COLO668 (cell line): Measurements from ENCODE around the gene MTG2.
A peak's percentile ranks its signal among the peaks of the same experiment; 100 is the strongest.
"Not testable (repeated sequence)": the region's sequence is repeated elsewhere in the genome, so short reads cannot be mapped to it uniquely, and the experiment has no call there.

ENCODE experiments used
- DNase-seq: peaks from one replicate; lab custom pipeline; 2025; ENCODE audit not compliant: unreplicated experiment; lab: John Stamatoyannopoulos, UW

The MTG2 gene

GRCh38 chr20:62143957-62144825 lies 38.6 kb upstream of the MTG2 start:
- peak; percentile 77 for DNase-seq

DNA sequence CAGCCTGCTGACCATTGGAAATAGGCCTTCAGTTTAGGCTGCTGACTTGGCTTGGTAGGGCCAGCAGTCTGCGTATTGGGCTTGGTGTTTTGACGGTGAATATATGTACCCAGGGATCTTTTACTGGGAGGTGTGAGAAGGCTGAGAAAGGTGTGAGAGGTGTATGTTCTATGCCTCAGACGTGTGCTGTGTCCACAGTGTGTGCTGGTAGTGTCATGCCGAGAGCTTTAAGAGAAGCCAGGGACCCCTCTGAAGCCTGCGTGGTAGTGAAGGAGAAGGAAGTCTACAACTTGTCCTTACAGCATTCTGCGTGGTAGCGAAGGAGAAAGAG lies 37.2 kb upstream of the MTG2 start:
- DNase-seq = no peak

- no peak for DNase-seq
These were observed 36.6 kb upstream of the MTG2 start for GRCh38 chr20:62146019-62146755.

GRCh38 chr20:62147125-62147524 lies 35.7 kb upstream of the MTG2 start:
- DNase-seq = no peak

- no peak for DNase-seq
These were observed 35.3 kb upstream of the MTG2 start for GRCh38 chr20:62147528-62147927.

DNA sequence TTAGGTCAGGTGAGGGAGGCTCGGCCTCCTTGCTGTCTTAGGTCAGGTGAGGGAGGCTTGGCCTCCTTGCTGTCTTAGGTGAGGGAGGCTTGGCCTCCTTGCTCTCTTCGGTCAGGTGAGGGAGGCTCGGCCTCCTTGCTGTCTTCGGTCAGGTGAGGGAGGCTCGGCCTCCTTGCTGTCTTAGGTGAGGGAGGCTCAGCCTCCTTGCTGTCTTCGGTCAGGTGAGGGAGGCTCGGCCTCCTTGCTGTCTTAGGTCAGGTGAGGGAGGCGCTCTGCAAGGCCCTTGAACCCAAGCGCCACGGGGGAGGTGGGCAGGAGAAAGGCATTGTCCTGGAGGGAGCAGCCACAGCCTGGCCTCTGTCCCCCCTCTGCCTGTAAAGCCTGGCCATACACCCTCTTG lies 34.4 kb upstream of the MTG2 start:
- DNase-seq = not testable (repeated sequence)

DNA sequence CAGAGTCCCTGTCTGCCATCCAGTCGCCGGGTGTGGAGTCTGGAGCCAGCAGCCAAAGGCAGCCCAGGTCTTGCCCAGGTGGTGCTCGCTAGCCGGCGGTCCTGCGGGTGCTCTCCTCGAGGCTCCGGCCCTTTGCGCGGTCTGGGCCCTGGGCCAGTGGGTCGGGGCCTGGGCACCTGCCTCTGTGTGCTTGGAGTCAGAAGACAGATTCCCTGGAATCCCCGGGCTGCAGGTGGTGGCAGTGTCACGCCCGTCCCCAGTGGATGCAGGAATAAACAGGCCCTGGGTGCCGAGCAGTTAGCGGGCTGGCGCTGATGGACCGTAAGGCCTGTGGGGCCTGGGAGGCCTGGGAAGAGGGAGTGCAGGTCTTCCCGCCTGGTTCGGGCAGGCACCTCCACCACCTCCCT lies 33.9 kb upstream of the MTG2 start:
- peak; percentile 62 for DNase-seq

DNA sequence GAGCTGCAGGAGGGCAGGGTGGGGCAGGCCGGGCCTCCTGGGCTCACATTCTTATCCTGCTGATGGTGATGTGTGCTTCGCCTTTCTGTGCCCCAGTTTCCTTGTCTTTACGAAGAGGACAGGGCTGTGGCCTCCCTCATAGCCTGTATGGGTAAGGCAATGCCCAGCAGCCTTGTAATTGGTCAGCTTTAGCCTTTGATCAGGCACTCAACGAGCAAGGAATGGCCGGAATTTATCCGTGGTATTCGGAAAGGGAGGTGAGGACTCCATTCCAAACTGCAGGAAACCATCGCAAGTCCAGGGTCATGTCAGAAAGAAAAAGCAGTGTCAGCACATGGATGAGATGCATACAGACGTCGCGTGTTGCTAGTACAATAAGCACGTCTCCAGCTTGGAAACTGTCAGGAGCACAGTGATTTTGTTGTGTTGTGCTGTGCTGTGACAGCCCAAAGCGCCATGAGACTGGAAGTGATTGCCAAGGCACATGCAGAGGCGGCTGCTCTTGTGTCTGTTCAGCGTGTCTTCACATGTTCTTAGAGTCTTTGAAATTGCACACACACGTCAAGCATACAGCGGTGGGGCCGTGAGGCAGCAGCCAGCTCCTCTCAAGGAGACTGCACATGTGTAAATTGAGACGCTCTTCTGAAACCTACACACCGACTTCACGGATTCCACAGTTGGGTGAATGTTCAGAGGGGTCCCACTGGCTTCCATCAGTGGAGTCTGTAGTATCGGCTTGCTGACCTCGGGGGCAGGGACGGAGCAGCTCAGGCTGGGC lies 33.1 kb upstream of the MTG2 start:
- no peak for DNase-seq

- DNase-seq = no peak
These were observed 32.6 kb upstream of the MTG2 start for GRCh38 chr20:62150310-62150575.

- no peak for DNase-seq
These were observed 31.6 kb upstream of the MTG2 start for GRCh38 chr20:62151225-62151624.

GRCh38 chr20:62151835-62152364 lies 30.9 kb upstream of the MTG2 start:
- DNase-seq = no peak

GRCh38 chr20:62155428-62156253 lies 27.2 kb upstream of the MTG2 start:
- no peak for DNase-seq

- no peak for DNase-seq
These were observed 26.6 kb upstream of the MTG2 start for GRCh38 chr20:62156254-62156556.

- DNase-seq = peak; percentile 54
These were observed 26.0 kb upstream of the MTG2 start for GRCh38 chr20:62156592-62157386.

DNA sequence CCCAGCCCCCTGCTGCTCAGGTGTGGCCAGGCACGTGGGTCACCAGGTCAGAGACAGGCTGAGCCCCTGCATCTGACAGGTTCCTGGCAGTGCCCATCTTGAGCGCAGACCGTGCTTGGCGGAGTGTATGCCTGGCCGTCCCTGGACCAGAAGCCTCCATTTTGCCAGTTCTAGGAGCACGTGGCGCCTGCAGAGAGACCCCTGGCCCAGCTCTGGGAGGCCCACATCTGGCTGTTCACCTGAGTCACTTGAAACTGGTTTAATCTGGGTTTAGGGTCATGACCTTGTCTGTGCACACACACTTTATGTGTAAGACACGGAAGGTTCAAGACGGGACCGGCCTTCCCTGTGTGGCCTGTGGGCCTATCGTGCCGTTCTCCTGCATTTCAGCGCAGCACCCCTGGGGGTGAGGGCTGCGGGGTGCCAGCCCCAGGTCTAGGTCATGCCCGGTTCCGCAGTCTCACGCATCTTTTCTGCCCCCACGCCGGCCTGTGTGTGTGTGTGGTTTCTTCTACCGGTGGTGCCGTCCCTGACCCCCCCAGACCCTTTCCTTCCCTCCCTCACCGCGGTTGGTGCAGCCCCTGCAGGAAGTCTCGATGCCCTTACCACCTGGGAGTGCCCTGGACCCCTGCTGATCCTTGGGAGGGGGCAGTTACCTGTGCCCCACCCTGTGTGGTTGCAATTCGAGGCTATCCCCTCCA lies 25.3 kb upstream of the MTG2 start:
- no peak for DNase-seq

- DNase-seq = no peak
These were observed 24.8 kb upstream of the MTG2 start for GRCh38 chr20:62158088-62158400.

DNA sequence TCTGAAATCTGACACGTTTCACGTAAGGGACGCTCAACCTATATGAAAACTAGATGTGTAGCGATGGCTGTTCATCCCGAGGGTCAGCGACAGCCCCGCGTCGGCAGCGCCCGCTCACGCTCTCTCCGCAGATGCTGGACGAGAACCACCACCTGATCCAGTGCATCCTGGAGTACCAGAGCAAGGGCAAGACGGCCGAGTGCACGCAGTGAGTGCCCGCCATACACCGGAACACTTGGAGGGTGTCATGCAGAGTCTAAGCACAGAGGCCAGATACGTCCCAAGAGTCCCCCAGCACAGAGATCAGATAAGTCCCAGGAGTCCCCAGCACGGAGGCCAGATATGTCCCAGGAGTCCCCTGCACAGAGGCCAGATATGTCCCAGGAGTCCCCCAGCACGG lies 24.3 kb upstream of the MTG2 start:
- DNase-seq = no peak

- DNase-seq = no peak
These were observed 23.8 kb upstream of the MTG2 start for GRCh38 chr20:62159052-62159451.

DNA sequence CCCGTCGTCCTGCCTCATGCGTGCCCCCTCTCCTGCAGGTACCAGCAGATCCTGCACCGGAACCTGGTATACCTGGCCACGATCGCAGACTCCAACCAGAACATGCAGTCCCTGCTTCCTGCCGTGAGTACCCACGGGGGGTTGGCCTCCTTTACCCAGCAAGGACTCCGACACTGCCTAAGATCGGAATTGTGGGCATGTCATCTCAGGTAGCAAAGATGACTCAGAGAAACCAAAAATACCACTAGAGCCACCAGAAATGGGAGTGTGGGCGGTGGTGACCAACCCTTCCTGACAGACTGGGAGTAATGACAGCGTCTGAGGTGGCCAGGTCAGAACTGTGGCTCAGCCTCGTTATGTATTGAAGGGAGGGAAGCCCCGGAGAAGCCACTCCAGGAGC lies 23.0 kb upstream of the MTG2 start:
- no peak for DNase-seq

- DNase-seq = no peak
These were observed 22.6 kb upstream of the MTG2 start for GRCh38 chr20:62160253-62160652.
